Dedifferentiated amniotic fluid mesenchymal stem cell (primary cell): ENCODE results near the gene ATP1A3.
"Not testable (repeated sequence)": the region's sequence is repeated elsewhere in the genome, so short reads cannot be mapped to it uniquely, and the experiment has no call there.

Source experiments
- DNase-seq: peaks from one replicate; pipeline ENCODE4 v3.0.0-alpha.2; 2016; ENCODE audit errors: extremely low spot score

ATP1A3 gene

GRCh38 chr19:41993612-41994483, at the start of gene ATP1A3:
TSS of gene ATP1A3 (minus strand) at chr19:41994230. CDS start at chr19:41994076, 154 bp downstream.
- no peak for DNase-seq

- DNase-seq = no peak
Measured at GRCh38 chr19:42042455-42043170, 48.6 kb upstream of the ATP1A3 start.

- DNase-seq = not testable (repeated sequence)
Measured at GRCh38 chr19:42040491-42040890, 46.5 kb upstream of the ATP1A3 start.

- no peak for DNase-seq
Measured at GRCh38 chr19:42040031-42040430, 46.0 kb upstream of the ATP1A3 start.

GRCh38 chr19:42038666-42039065, 44.6 kb upstream of the ATP1A3 start:
- no peak for DNase-seq

- DNase-seq = no peak
Measured at GRCh38 chr19:42037649-42038048, 43.6 kb upstream of the ATP1A3 start.

- peak; percentile 71 for DNase-seq
Measured at GRCh38 chr19:42034640-42035391, 40.8 kb upstream of the ATP1A3 start.

GRCh38 chr19:42033413-42033812, 39.4 kb upstream of the ATP1A3 start:
- no peak for DNase-seq

GRCh38 chr19:42032431-42032830, 38.4 kb upstream of the ATP1A3 start:
- DNase-seq = no peak

- no peak for DNase-seq
Measured at GRCh38 chr19:42030645-42031440, 36.8 kb upstream of the ATP1A3 start.

- DNase-seq = no peak
Measured at GRCh38 chr19:42028304-42029216, 34.5 kb upstream of the ATP1A3 start.

GRCh38 chr19:42024622-42025111, 30.6 kb upstream of the ATP1A3 start:
- DNase-seq = peak; percentile 62

GRCh38 chr19:42023943-42024260, 29.9 kb upstream of the ATP1A3 start:
- DNase-seq = no peak

GRCh38 chr19:42023121-42023942, 29.3 kb upstream of the ATP1A3 start:
- DNase-seq = no peak

- no peak for DNase-seq
Measured at GRCh38 chr19:42022616-42023015, 28.6 kb upstream of the ATP1A3 start.

GRCh38 chr19:42021185-42021584, 27.2 kb upstream of the ATP1A3 start:
- DNase-seq = no peak

- DNase-seq = no peak
Measured at GRCh38 chr19:42018503-42019193, 24.6 kb upstream of the ATP1A3 start.

- no peak for DNase-seq
Measured at GRCh38 chr19:42017040-42017439, 23.0 kb upstream of the ATP1A3 start.

- not testable (repeated sequence) for DNase-seq
Measured at GRCh38 chr19:42012747-42013146, 18.7 kb upstream of the ATP1A3 start.
